Measurements from ENCODE around the gene TBC1D32. TPM values are rescaled to one million over a fixed set of nuclear protein-coding genes. Genes with fewer than 3 reads are reported as not detected.
"Not testable (repeated sequence)": the region's sequence is repeated elsewhere in the genome, so short reads cannot be mapped to it uniquely, and the experiment has no call there.

Gene TBC1D32
- total RNA-seq, 1 donor from 2014 or later, result 13.6 TPM

DNA sequence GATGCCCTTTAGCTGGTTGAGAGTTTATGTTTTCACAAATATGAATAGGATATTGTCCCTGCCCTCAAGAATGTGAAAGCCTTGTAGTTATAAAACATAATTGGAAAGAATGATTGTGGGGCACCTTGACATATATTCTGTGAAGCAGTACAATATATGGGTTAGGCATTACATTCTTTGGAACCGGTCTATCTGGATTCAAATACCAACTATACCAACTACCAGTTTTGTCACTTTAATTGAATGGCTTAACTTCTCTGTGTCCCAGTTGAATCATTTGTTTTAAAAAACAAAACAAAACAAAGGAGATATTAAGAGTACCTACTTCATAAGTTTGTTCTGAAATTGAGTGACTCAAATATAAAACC, 146.5 kb downstream of the TBC1D32 start:
- TF ChIP-seq CTCF (conservative IDR thresholded peaks at IDR 0.05), result no peak
- no peak for DNase-seq (ENCODE audit: low read depth, low spot score)
- no peaks in the 10 kb centered on the region for H3K36me3 Mint-ChIP-seq (ENCODE audit: low read depth)
- H3K27me3 Mint-ChIP-seq (ENCODE audit: low read depth), result no peaks in the 10 kb centered on the region
- no peak overlapping the region for H3K4me3 Mint-ChIP-seq
- H3K27ac Mint-ChIP-seq (ENCODE audit: unreplicated experiment), result no peak overlapping the region
- H3K4me1 Mint-ChIP-seq, result no peaks in the 10 kb centered on the region
- H3K9me3 Mint-ChIP-seq, result peaks cover under 1% of the 10 kb centered on the region

GRCh38 chr6:121187200-121187832, 147.0 kb downstream of the TBC1D32 start:
- no peaks in the 10 kb centered on the region for H3K36me3 Mint-ChIP-seq (ENCODE audit: low read depth)
- TF ChIP-seq CTCF (conservative IDR thresholded peaks at IDR 0.05), result no peak
- no peak overlapping the region for H3K27ac Mint-ChIP-seq (ENCODE audit: unreplicated experiment)
- no peaks in the 10 kb centered on the region for H3K4me1 Mint-ChIP-seq
- no peaks in the 10 kb centered on the region for H3K9me3 Mint-ChIP-seq
- H3K4me3 Mint-ChIP-seq, result no peak overlapping the region
- no peak for DNase-seq (ENCODE audit: low read depth, low spot score)
- H3K27me3 Mint-ChIP-seq (ENCODE audit: low read depth), result no peaks in the 10 kb centered on the region

- Mint-ChIP-seq H3K27ac (ENCODE audit: unreplicated experiment) (no peak overlapping the region), H3K4me1 (no peaks in the 10 kb centered on the region), H3K27me3 (ENCODE audit: low read depth) (no peaks in the 10 kb centered on the region), H3K36me3 (ENCODE audit: low read depth) (peaks cover 8% of the 10 kb centered on the region), H3K4me3 (no peak overlapping the region), H3K9me3 (peaks cover 3% of the 10 kb centered on the region)
- no peak for DNase-seq (ENCODE audit: low read depth, low spot score)
- TF ChIP-seq CTCF (conservative IDR thresholded peaks at IDR 0.05), result no peak
Observed at GRCh38 chr6:121183742-121184141, 150.5 kb downstream of the TBC1D32 start.

- DNase-seq (ENCODE audit: low read depth, low spot score), result no peak
- Mint-ChIP-seq H3K9me3 (peaks cover 2% of the 10 kb centered on the region), H3K4me1 (no peaks in the 10 kb centered on the region), H3K27ac (ENCODE audit: unreplicated experiment) (no peak overlapping the region), H3K36me3 (ENCODE audit: low read depth) (peaks cover 13% of the 10 kb centered on the region), H3K27me3 (ENCODE audit: low read depth) (no peaks in the 10 kb centered on the region), H3K4me3 (no peak overlapping the region)
- no peak for TF ChIP-seq CTCF (conservative IDR thresholded peaks at IDR 0.05)
Observed at GRCh38 chr6:121175827-121176226, 158.5 kb downstream of the TBC1D32 start.

GRCh38 chr6:121172451-121172850, 161.8 kb downstream of the TBC1D32 start:
- H3K27ac Mint-ChIP-seq (ENCODE audit: unreplicated experiment); H3K4me3 Mint-ChIP-seq; H3K27me3 Mint-ChIP-seq (ENCODE audit: low read depth); H3K9me3 Mint-ChIP-seq; DNase-seq (ENCODE audit: low read depth, low spot score); H3K4me1 Mint-ChIP-seq: not testable (repeated sequence)
- peaks cover 15% of the 10 kb centered on the region for H3K36me3 Mint-ChIP-seq (ENCODE audit: low read depth)

- DNase-seq (ENCODE audit: low read depth, low spot score), result no peak
Observed at GRCh38 chr6:121171879-121172278, 162.4 kb downstream of the TBC1D32 start.

More at GRCh38 chr6:121171879-121172278, 162.4 kb downstream of the TBC1D32 start:
- H3K36me3 Mint-ChIP-seq (ENCODE audit: low read depth), result peaks cover 10% of the 10 kb centered on the region
- no peak for TF ChIP-seq CTCF (conservative IDR thresholded peaks at IDR 0.05)
- H3K27ac Mint-ChIP-seq (ENCODE audit: unreplicated experiment), result no peak overlapping the region
- peaks cover 5% of the 10 kb centered on the region for H3K9me3 Mint-ChIP-seq
- no peaks in the 10 kb centered on the region for H3K4me1 Mint-ChIP-seq
- no peaks in the 10 kb centered on the region for H3K27me3 Mint-ChIP-seq (ENCODE audit: low read depth)
- no peak overlapping the region for H3K4me3 Mint-ChIP-seq

Measured in neural crest cell (in vitro differentiated cells).